Activated naive CD4-positive, alpha-beta T cell treated with anti-CD3 and anti-CD28 coated beads, Interleukin-2, amount 10 ng/mL, durations not matched to agents 7 days and 5 days (primary cell): ENCODE measurements around the gene SLC10A7.
"Not testable (repeated sequence)": the region's sequence is repeated elsewhere in the genome, so short reads cannot be mapped to it uniquely, and the experiment has no call there.

Experiments used
- CTCF ChIA-PET: fragments of 350-600 bp; sonication (Branson Sonifier 250); formaldehyde crosslinking; loops from one replicate; lab custom pipeline; 2021; ENCODE audit warnings: antibody characterized with exemption; lab: Charles Lee
- DNase-seq: peaks from one replicate; pipeline ENCODE4 v3.0.0-alpha.2; 2020
- H3K27ac Mint-ChIP-seq: one replicate; pipeline ENCODE4 v1.8.0; 2021; ENCODE audit warnings: mild to moderate bottlenecking, moderate library complexity, mixed read lengths
- H3K27me3 Mint-ChIP-seq: one replicate; pipeline ENCODE4 v1.8.0; 2021; ENCODE audit warnings: mild to moderate bottlenecking, mixed read lengths
- H3K36me3 Mint-ChIP-seq: one replicate; pipeline ENCODE4 v1.8.0; 2021; ENCODE audit warnings: mixed read lengths
- H3K4me1 Mint-ChIP-seq: one replicate; pipeline ENCODE4 v1.8.0; 2021; ENCODE audit warnings: mixed read lengths
- H3K4me3 Mint-ChIP-seq: one replicate; pipeline ENCODE4 v1.8.0; 2021; ENCODE audit warnings: mild to moderate bottlenecking, moderate library complexity, mixed read lengths
- H3K9me3 Mint-ChIP-seq: one replicate; pipeline ENCODE4 v1.8.0; 2021; ENCODE audit warnings: mixed read lengths

Gene SLC10A7

GRCh38 chr4:146382194-146382593 is 139.5 kb downstream of the SLC10A7 start:
- Mint-ChIP-seq H3K4me1 (no peaks in the 10 kb centered on the region), H3K27ac (no peak overlapping the region), H3K36me3 (no peaks in the 10 kb centered on the region), H3K4me3 (no peak overlapping the region), H3K9me3 (no peaks in the 10 kb centered on the region), H3K27me3 (no peaks in the 10 kb centered on the region)
- CTCF ChIA-PET: no interaction called here
- no peak for DNase-seq

GRCh38 chr4:146381263-146381872 is 140.4 kb downstream of the SLC10A7 start:
- Mint-ChIP-seq H3K9me3 (no peaks in the 10 kb centered on the region), H3K36me3 (no peaks in the 10 kb centered on the region), H3K27ac (no peak overlapping the region), H3K4me3 (no peak overlapping the region), H3K4me1 (no peaks in the 10 kb centered on the region), H3K27me3 (no peaks in the 10 kb centered on the region)
- CTCF ChIA-PET: no interaction called here
- no peak for DNase-seq

GRCh38 chr4:146379744-146380143 is 142.0 kb downstream of the SLC10A7 start:
- CTCF ChIA-PET: no interaction called here
- Mint-ChIP-seq H3K9me3 (no peaks in the 10 kb centered on the region), H3K4me3 (no peak overlapping the region), H3K27ac (no peak overlapping the region), H3K36me3 (no peaks in the 10 kb centered on the region), H3K27me3 (no peaks in the 10 kb centered on the region), H3K4me1 (no peaks in the 10 kb centered on the region)
- DNase-seq: no peak

GRCh38 chr4:146371812-146372211 is 149.9 kb downstream of the SLC10A7 start:
- CTCF ChIA-PET: no interaction called here
- Mint-ChIP-seq H3K36me3 (no peaks in the 10 kb centered on the region), H3K27me3 (no peaks in the 10 kb centered on the region), H3K9me3 (no peaks in the 10 kb centered on the region), H3K27ac (no peak overlapping the region), H3K4me1 (no peaks in the 10 kb centered on the region), H3K4me3 (no peak overlapping the region)
- no peak for DNase-seq

- CTCF ChIA-PET: no interaction called here
- no peaks in the 10 kb centered on the region for H3K9me3 Mint-ChIP-seq
- H3K27me3 Mint-ChIP-seq: no peaks in the 10 kb centered on the region
- H3K4me3 Mint-ChIP-seq: no peak overlapping the region
- no peaks in the 10 kb centered on the region for H3K36me3 Mint-ChIP-seq
- no peaks in the 10 kb centered on the region for H3K4me1 Mint-ChIP-seq
- no peak for DNase-seq
- H3K27ac Mint-ChIP-seq: no peak overlapping the region
Measured at GRCh38 chr4:146370841-146371240, 150.9 kb downstream of the SLC10A7 start.

- H3K9me3 Mint-ChIP-seq: no peaks in the 10 kb centered on the region
- no peaks in the 10 kb centered on the region for H3K27me3 Mint-ChIP-seq
- CTCF ChIA-PET: no interaction called here
- H3K4me3 Mint-ChIP-seq: no peak overlapping the region
- no peak overlapping the region for H3K27ac Mint-ChIP-seq
- no peak for DNase-seq
- no peaks in the 10 kb centered on the region for H3K36me3 Mint-ChIP-seq
- no peaks in the 10 kb centered on the region for H3K4me1 Mint-ChIP-seq
Measured at GRCh38 chr4:146369446-146369845, 152.3 kb downstream of the SLC10A7 start.

GRCh38 chr4:146368209-146368608 is 153.5 kb downstream of the SLC10A7 start:
- CTCF ChIA-PET: interaction anchor here (0.8 kb wide), 1 partner anchor 314 kb away, joined by 3 read pairs; no protein-coding TSS in a partner anchor
- no peak for DNase-seq
- Mint-ChIP-seq H3K36me3 (no peaks in the 10 kb centered on the region), H3K4me1 (no peaks in the 10 kb centered on the region), H3K27me3 (no peaks in the 10 kb centered on the region), H3K9me3 (no peaks in the 10 kb centered on the region), H3K4me3 (no peak overlapping the region), H3K27ac (no peak overlapping the region)

GRCh38 chr4:146367347-146367746 is 154.4 kb downstream of the SLC10A7 start:
- no peaks in the 10 kb centered on the region for H3K4me1 Mint-ChIP-seq
- H3K9me3 Mint-ChIP-seq: peaks cover 2% of the 10 kb centered on the region
- H3K27ac Mint-ChIP-seq: no peak overlapping the region
- no peak overlapping the region for H3K4me3 Mint-ChIP-seq
- H3K27me3 Mint-ChIP-seq: no peaks in the 10 kb centered on the region
- CTCF ChIA-PET: no interaction called here
- H3K36me3 Mint-ChIP-seq: no peaks in the 10 kb centered on the region
- no peak for DNase-seq

GRCh38 chr4:146359771-146360170 is 162.0 kb downstream of the SLC10A7 start:
- no peaks in the 10 kb centered on the region for H3K36me3 Mint-ChIP-seq
- no peak overlapping the region for H3K4me3 Mint-ChIP-seq
- H3K4me1 Mint-ChIP-seq: no peaks in the 10 kb centered on the region
- DNase-seq: no peak
- no peaks in the 10 kb centered on the region for H3K27me3 Mint-ChIP-seq
- peaks cover 5% of the 10 kb centered on the region for H3K9me3 Mint-ChIP-seq
- no peak overlapping the region for H3K27ac Mint-ChIP-seq
- CTCF ChIA-PET: interaction anchor here (0.6 kb wide), 1 partner anchor 737 kb away, joined by 3 read pairs; no protein-coding TSS in a partner anchor

- H3K27ac Mint-ChIP-seq, H3K27me3 Mint-ChIP-seq, H3K36me3 Mint-ChIP-seq, DNase-seq, H3K4me1 Mint-ChIP-seq, H3K4me3 Mint-ChIP-seq, H3K9me3 Mint-ChIP-seq, CTCF ChIA-PET: not testable (repeated sequence)
Measured at GRCh38 chr4:146350114-146350513, 171.6 kb downstream of the SLC10A7 start.

GRCh38 chr4:146349306-146349705 is 172.4 kb downstream of the SLC10A7 start:
- Mint-ChIP-seq H3K4me3 (no peak overlapping the region), H3K9me3 (no peaks in the 10 kb centered on the region)
- DNase-seq: no peak

GRCh38 chr4:146347822-146348221 is 173.9 kb downstream of the SLC10A7 start:
- H3K4me3 Mint-ChIP-seq: no peak overlapping the region
- CTCF ChIA-PET: no interaction called here
- H3K27ac Mint-ChIP-seq: no peak overlapping the region
- H3K27me3 Mint-ChIP-seq: no peaks in the 10 kb centered on the region
- H3K9me3 Mint-ChIP-seq: no peaks in the 10 kb centered on the region
- no peaks in the 10 kb centered on the region for H3K36me3 Mint-ChIP-seq
- no peak for DNase-seq
- peaks cover 6% of the 10 kb centered on the region for H3K4me1 Mint-ChIP-seq

More at GRCh38 chr4:146349306-146349705, 172.4 kb downstream of the SLC10A7 start:
- H3K27me3 Mint-ChIP-seq: no peaks in the 10 kb centered on the region
- CTCF ChIA-PET: no interaction called here
- H3K27ac Mint-ChIP-seq: no peak overlapping the region
- no peaks in the 10 kb centered on the region for H3K36me3 Mint-ChIP-seq
- H3K4me1 Mint-ChIP-seq: peaks cover 6% of the 10 kb centered on the region

- no peak for DNase-seq
- Mint-ChIP-seq H3K4me3 (no peak overlapping the region), H3K27me3 (no peaks in the 10 kb centered on the region), H3K9me3 (no peaks in the 10 kb centered on the region), H3K4me1 (peaks cover 6% of the 10 kb centered on the region), H3K36me3 (no peaks in the 10 kb centered on the region), H3K27ac (no peak overlapping the region)
- CTCF ChIA-PET: no interaction called here
Measured at GRCh38 chr4:146346276-146346675, 175.5 kb downstream of the SLC10A7 start.

- Mint-ChIP-seq H3K27ac (no peak overlapping the region), H3K27me3 (no peaks in the 10 kb centered on the region), H3K36me3 (no peaks in the 10 kb centered on the region), H3K9me3 (no peaks in the 10 kb centered on the region), H3K4me3 (no peak overlapping the region), H3K4me1 (peaks cover 6% of the 10 kb centered on the region)
- CTCF ChIA-PET: interaction anchor here (1.0 to 1.7 kb wide), 3 partner anchors 13 to 571 kb away, joined by 3 to 6 read pairs (median 3); no protein-coding TSS in a partner anchor
- no peak for DNase-seq
Measured at GRCh38 chr4:146343776-146344175, 178.0 kb downstream of the SLC10A7 start.

- Mint-ChIP-seq H3K9me3 (no peaks in the 10 kb centered on the region), H3K27ac (no peak overlapping the region), H3K27me3 (no peaks in the 10 kb centered on the region), H3K4me3 (no peak overlapping the region), H3K36me3 (no peaks in the 10 kb centered on the region), H3K4me1 (peaks cover 6% of the 10 kb centered on the region)
- CTCF ChIA-PET: interaction anchor here (0.8 to 1.7 kb wide), 5 partner anchors 13 to 754 kb away, joined by 3 to 6 read pairs (median 3); no protein-coding TSS in a partner anchor
- no peak for DNase-seq
Measured at GRCh38 chr4:146343199-146343598, 178.5 kb downstream of the SLC10A7 start.
